ENCODE measurements around the gene SHROOM3. TPM values are rescaled to one million over a fixed set of nuclear protein-coding genes. Genes with fewer than 3 reads are reported as not detected.

Gene SHROOM3
- total RNA-seq, 2 donors from 2014 or later: 18.1 to 21.8 TPM

GRCh38 chr4:76831711-76832373, 396.8 kb downstream of the SHROOM3 start:
- Mint-ChIP-seq H3K4me3 (no peak overlapping the region), H3K4me1 (peaks cover 37% of the 10 kb centered on the region), H3K27ac (no peak overlapping the region), H3K9me3 (peaks cover 2% of the 10 kb centered on the region), H3K27me3 (ENCODE audit: insufficient read depth) (peaks cover 9% of the 10 kb centered on the region), H3K36me3 (ENCODE audit: low read depth) (no peaks in the 10 kb centered on the region)
- Histone ChIP-seq H3K27me3 (ENCODE audit: control insufficient read depth, insufficient read depth, low read length, poor library complexity, severe bottlenecking) (no peaks in the 10 kb centered on the region), H3K36me3 (ENCODE audit: control insufficient read depth, insufficient read depth, low read length) (no peaks in the 10 kb centered on the region), H3K9ac (ENCODE audit: extremely low read depth, low read length, poor library complexity, severe bottlenecking) (no peak overlapping the region), H3K4me1 (ENCODE audit: control insufficient read depth, insufficient read depth, low read length) (peaks cover 18% of the 10 kb centered on the region), H3K27ac (ENCODE audit: low read depth, low read length) (peak overlapping the region; percentile 75), H3K9me3 (ENCODE audit: control insufficient read depth, low read length) (no peaks in the 10 kb centered on the region), H3K4me3 (ENCODE audit: low read length) (no peak overlapping the region)
- DNase-seq: no peak
- TF ChIP-seq CTCF (conservative IDR thresholded peaks at IDR 0.05): no peak
- WGBS, 2 experiments (ENCODE audit: insufficient coverage in 1 of 2, insufficient read length in 1 of 2): 89 to 92% methylated on average over 7 of the region's 7 CpGs

Small RNA genes within 50 kb of the gene (microRNA-seq; reads per million reads assigned to microRNA genes)
- gene MIR4450 (ENCODE audit: borderline microRNAs expressed): not detected
- 0.74 reads per million for gene MIR548AH (ENCODE audit: borderline microRNAs expressed)

Other genes with a start within 250 kb of the SHROOM3 start
- 10 to 100 TPM; 45.8 to 78.5 TPM for gene SCARB2, start 221.4 kb upstream of the SHROOM3 start, total RNA-seq
- gene FAM47E, start 183.5 kb upstream of the SHROOM3 start, total RNA-seq: 1 to 10 TPM in 1 of 2 donors, under 1 TPM in 1; 0.84 to 2.5 TPM
- gene STBD1, start 128.5 kb upstream of the SHROOM3 start, total RNA-seq: 1 to 10 TPM in 1 of 2 donors, under 1 TPM in 1; 0.31 to 1.3 TPM
- not detected for gene CCDC158, start 14.1 kb upstream of the SHROOM3 start, total RNA-seq

All from endodermal cell (in vitro differentiated cells).